OCI-LY1 (cell line): ENCODE results near the gene TXNDC17.

Source experiments
- CTCF ChIP-seq: fragments of 200-600 bp; sonication (generic), shearing (Covaris generic); IDR thresholded peaks from 2 replicates; pipeline ENCODE4 v1.5.1; 2017; ENCODE audit warnings: mild to moderate bottlenecking, antibody characterized with exemption, low read length, moderate library complexity, mixed read lengths
- EZH2 ChIP-seq: fragments of 200-600 bp; sonication (generic), shearing (Covaris generic); IDR thresholded peaks from 2 replicates; pipeline ENCODE4 v1.8.0; 2017; ENCODE audit warnings: borderline replicate concordance, mixed run types, mild to moderate bottlenecking, antibody characterized with exemption, low read length, moderate library complexity, mixed read lengths

GRCh38 chr17:6597727-6598126 is 43.1 kb upstream of the TXNDC17 start:
- no peak for TF ChIP-seq CTCF
- no peak for TF ChIP-seq EZH2
